HCEC 1CT (cell line): ENCODE data around the gene FADS3.

Experiments used
- DNase-seq: peaks from one replicate; pipeline ENCODE4 v3.0.0-alpha.2; 2017

Gene FADS3

GRCh38 chr11:61833471-61833870 lies 57.9 kb downstream of the FADS3 start:
- DNase-seq = no peak

- DNase-seq = no peak
These were observed 58.6 kb downstream of the FADS3 start for GRCh38 chr11:61832754-61833153.

GRCh38 chr11:61832207-61832606 lies 59.1 kb downstream of the FADS3 start:
- no peak for DNase-seq

GRCh38 chr11:61830237-61831105 lies 60.9 kb downstream of the FADS3 start:
- no peak for DNase-seq

- DNase-seq = no peak
These were observed 61.5 kb downstream of the FADS3 start for GRCh38 chr11:61829806-61830205.

- DNase-seq = peak; percentile 32
These were observed 62.5 kb downstream of the FADS3 start for GRCh38 chr11:61828629-61829407.

- no peak for DNase-seq
These were observed 63.0 kb downstream of the FADS3 start for GRCh38 chr11:61828379-61828628.

- peak; percentile 98 for DNase-seq
These were observed 63.6 kb downstream of the FADS3 start, which contains the start of gene FADS2 for GRCh38 chr11:61827571-61828378. Gene FADS2, plus strand, starts transcription at chr11:61828300. Its CDS starts 91 bp downstream, at chr11:61828391.

GRCh38 chr11:61826930-61827570 lies 64.3 kb downstream of the FADS3 start:
- DNase-seq = peak; percentile 10
